Measurements from ENCODE around the gene GSTO1.
"Not testable (repeated sequence)": the region's sequence is repeated elsewhere in the genome, so short reads cannot be mapped to it uniquely, and the experiment has no call there.

- not testable (repeated sequence) for TF ChIP-seq CTCF (IDR thresholded peaks at IDR 0.05; ENCODE audit: poor library complexity, severe bottlenecking); EP300 (conservative IDR thresholded peaks at IDR 0.05; ENCODE audit: poor library complexity, severe bottlenecking); POLR2AphosphoS5 (IDR thresholded peaks at IDR 0.05)
Measured at GRCh38 chr10:104243009-104243408, 11.7 kb upstream of the GSTO1 start.

All from neural cell (in vitro differentiated cells).